ENCODE results near the gene UBE2J2.
A peak's percentile ranks its signal among the peaks of the same experiment; 100 is the strongest.

UBE2J2 gene

GRCh38 chr1:1295154-1295923 is 21.7 kb upstream of the UBE2J2 start:
- DNase-seq = no peak

GRCh38 chr1:1294250-1294890 is 20.7 kb upstream of the UBE2J2 start:
- DNase-seq = no peak

GRCh38 chr1:1293263-1294249 is 19.9 kb upstream of the UBE2J2 start:
- DNase-seq = no peak

- no peak for DNase-seq
Observed at GRCh38 chr1:1292851-1293250, 19.2 kb upstream of the UBE2J2 start.

- no peak for DNase-seq
Observed at GRCh38 chr1:1292442-1292779, 18.8 kb upstream of the UBE2J2 start.

- DNase-seq = peak in 1 of 2 experiments; percentile 67
Observed at GRCh38 chr1:1291548-1292441, 18.1 kb upstream of the UBE2J2 start.

- no peak for DNase-seq
Observed at GRCh38 chr1:1291023-1291528, 17.4 kb upstream of the UBE2J2 start.

- DNase-seq = no peak
Observed at GRCh38 chr1:1290238-1290731, 16.6 kb upstream of the UBE2J2 start.

GRCh38 chr1:1287288-1288110 is 13.8 kb upstream of the UBE2J2 start:
- DNase-seq = no peak

- DNase-seq = no peak
Observed at GRCh38 chr1:1286313-1287261, 12.9 kb upstream of the UBE2J2 start.

GRCh38 chr1:1285611-1286311 is 12.1 kb upstream of the UBE2J2 start:
- no peak for DNase-seq

- DNase-seq = no peak
Observed at GRCh38 chr1:1285102-1285571, 11.5 kb upstream of the UBE2J2 start.

GRCh38 chr1:1284221-1285101 is 10.8 kb upstream of the UBE2J2 start:
- DNase-seq = no peak

- no peak for DNase-seq
Observed at GRCh38 chr1:1283821-1284220, 10.2 kb upstream of the UBE2J2 start.

- DNase-seq = no peak
Observed at GRCh38 chr1:1282998-1283397, 9.3 kb upstream of the UBE2J2 start.

- no peak for DNase-seq
Observed at GRCh38 chr1:1281533-1282321, 8.1 kb upstream of the UBE2J2 start.
